Neural progenitor cell (in vitro differentiated cells): ENCODE data around the gene FKBP9. TPM values are rescaled to one million over a fixed set of nuclear protein-coding genes. Genes with fewer than 3 reads are reported as not detected.

Experiments used
- DNase-seq: peaks from one replicate; pipeline ENCODE4 v3.0.0-alpha.2; 2016; ENCODE audit warnings: low spot score
- H2AFZ ChIP-seq: fragments of 200-600 bp; sonication (generic); replicated peaks from 2 replicates; pipeline ENCODE4 v1.6.1; 2016; ENCODE audit warnings: antibody characterized with exemption
- H3F3A ChIP-seq: fragments of 200-600 bp; sonication (generic); 2 replicates; pipeline ENCODE4 v1.6.1; 2016; ENCODE audit warnings: antibody characterized with exemption, low read depth
- H3K27ac ChIP-seq: fragments of 200-600 bp; sonication (generic); 2 replicates; pipeline ENCODE4 v1.5.1; 2016; ENCODE audit warnings: mild to moderate bottlenecking
- H3K27me3 ChIP-seq: fragments of 200-600 bp; sonication (generic); 2 replicates; pipeline ENCODE4 v1.6.1; 2016; ENCODE audit warnings: mild to moderate bottlenecking, moderate library complexity
- H3K36me3 ChIP-seq: fragments of 200-600 bp; sonication (generic); 2 replicates; pipeline ENCODE4 v1.5.1; 2016
- H3K4me1 ChIP-seq: fragments of 200-600 bp; sonication (generic); 2 replicates; pipeline ENCODE4 v1.6.1; 2016; ENCODE audit warnings: mixed run types
- H3K4me2 ChIP-seq: fragments of 200-600 bp; sonication (generic); 2 replicates; pipeline ENCODE4 v1.6.1; 2016
- H3K4me3 ChIP-seq: fragments of 200-600 bp; sonication (generic); 2 replicates; pipeline ENCODE4 v1.5.1; 2016
- H3K79me2 ChIP-seq: fragments of 200-600 bp; sonication (generic); 2 replicates; pipeline ENCODE4 v1.6.1; 2016; ENCODE audit warnings: low read depth
- H3K9ac ChIP-seq: fragments of 200-600 bp; sonication (generic); 2 replicates; pipeline ENCODE4 v1.6.1; 2016
- H3K9me3 ChIP-seq: fragments of 200-600 bp; sonication (generic); 2 replicates; pipeline ENCODE4 v1.5.1; 2016; ENCODE audit warnings: low read depth
- H4K20me1 ChIP-seq: fragments of 200-600 bp; sonication (generic); 2 replicates; pipeline ENCODE4 v1.6.1; 2016; ENCODE audit warnings: low read depth
- H3K27ac Mint-ChIP-seq: 3 replicates; pipeline ENCODE4 v1.8.0; 2021; ENCODE audit warnings: mixed read lengths
- H3K27me3 Mint-ChIP-seq: 2 replicates; pipeline ENCODE4 v1.8.0; 2022; ENCODE audit warnings: low read depth, mild to moderate bottlenecking, inconsistent platforms, moderate library complexity, mixed read lengths; ENCODE audit not compliant: insufficient read depth
- H3K36me3 Mint-ChIP-seq: 3 replicates; pipeline ENCODE4 v1.8.0; 2021; ENCODE audit warnings: mixed read lengths
- H3K4me1 Mint-ChIP-seq: 3 replicates; pipeline ENCODE4 v1.8.0; 2021; ENCODE audit warnings: mixed read lengths
- H3K4me3 Mint-ChIP-seq: 3 replicates; pipeline ENCODE4 v1.8.0; 2021; ENCODE audit warnings: mild to moderate bottlenecking, moderate library complexity, mixed read lengths
- H3K9me3 Mint-ChIP-seq: 3 replicates; pipeline ENCODE4 v1.8.0; 2020; ENCODE audit warnings: mixed read lengths
- EZH2 ChIP-seq: fragments of 200-600 bp; sonication (generic); IDR thresholded peaks from 2 replicates; pipeline ENCODE4 v1.6.1; 2017; ENCODE audit warnings: antibody characterized with exemption, mild to moderate bottlenecking, moderate library complexity
- EZH2phosphoT487 ChIP-seq: fragments of 200-600 bp; sonication (generic); IDR thresholded peaks from 2 replicates; pipeline ENCODE4 v1.6.1; 2017; ENCODE audit warnings: antibody characterized with exemption
- total RNA-seq: library from RNA; depleted of rRNA; stranded (reverse); fragments of >200 nt; gene quantifications from 2 replicates; pipeline ENCODE4 v1.2.3, GENCODE V29; 2015; ENCODE audit warnings: low replicate concordance
- TF ChIP-seq, protein P1 (sequence below): fragments of 200-600 bp; sonication (generic); IDR thresholded peaks from 2 replicates; pipeline ENCODE4 v1.5.1; 2017; ENCODE audit warnings: antibody characterized with exemption, mild to moderate bottlenecking

Gene FKBP9
- total RNA-seq, 1 donor from 2014 or later: 24.4 TPM

DNA sequence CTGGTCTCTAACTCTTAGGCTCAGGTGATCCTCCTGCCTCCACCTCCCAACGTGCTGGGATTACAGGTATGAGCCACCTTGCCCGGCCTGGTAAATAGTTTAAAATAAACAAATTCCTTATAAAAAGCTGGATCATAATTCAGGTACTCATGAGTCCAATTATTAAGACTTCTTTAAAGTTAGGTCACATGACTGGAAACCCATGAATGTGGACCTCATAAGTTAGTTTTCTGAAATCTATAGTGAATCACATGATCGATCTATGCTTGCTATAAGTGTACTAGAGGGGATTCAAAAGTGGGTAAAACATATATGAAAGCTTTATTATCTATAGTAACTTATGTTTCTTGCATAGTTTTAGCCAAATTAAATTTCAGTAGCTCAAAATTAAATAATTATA lies 91.0 kb downstream of the FKBP9 start:
- Mint-ChIP-seq H3K4me3 (no peak overlapping the region), H3K27ac (no peak overlapping the region), H3K9me3 (no peaks in the 10 kb centered on the region), H3K36me3 (peaks cover 7% of the 10 kb centered on the region), H3K27me3 (peaks cover 3% of the 10 kb centered on the region), H3K4me1 (peaks cover 6% of the 10 kb centered on the region)
- Histone ChIP-seq H3F3A (peaks cover 3% of the 10 kb centered on the region), H2AFZ (no peak overlapping the region), H4K20me1 (peaks cover 41% of the 10 kb centered on the region), H3K9me3 (no peaks in the 10 kb centered on the region), H3K79me2 (peaks cover 98% of the 10 kb centered on the region), H3K9ac (no peak overlapping the region), H3K27me3 (no peaks in the 10 kb centered on the region), H3K4me1 (no peaks in the 10 kb centered on the region), H3K4me2 (no peak overlapping the region), H3K36me3 (no peaks in the 10 kb centered on the region), H3K27ac (no peak overlapping the region), H3K4me3 (no peak overlapping the region)
- no peak for DNase-seq
- no peak for TF ChIP-seq EZH2phosphoT487
- TF ChIP-seq, protein P1, sequence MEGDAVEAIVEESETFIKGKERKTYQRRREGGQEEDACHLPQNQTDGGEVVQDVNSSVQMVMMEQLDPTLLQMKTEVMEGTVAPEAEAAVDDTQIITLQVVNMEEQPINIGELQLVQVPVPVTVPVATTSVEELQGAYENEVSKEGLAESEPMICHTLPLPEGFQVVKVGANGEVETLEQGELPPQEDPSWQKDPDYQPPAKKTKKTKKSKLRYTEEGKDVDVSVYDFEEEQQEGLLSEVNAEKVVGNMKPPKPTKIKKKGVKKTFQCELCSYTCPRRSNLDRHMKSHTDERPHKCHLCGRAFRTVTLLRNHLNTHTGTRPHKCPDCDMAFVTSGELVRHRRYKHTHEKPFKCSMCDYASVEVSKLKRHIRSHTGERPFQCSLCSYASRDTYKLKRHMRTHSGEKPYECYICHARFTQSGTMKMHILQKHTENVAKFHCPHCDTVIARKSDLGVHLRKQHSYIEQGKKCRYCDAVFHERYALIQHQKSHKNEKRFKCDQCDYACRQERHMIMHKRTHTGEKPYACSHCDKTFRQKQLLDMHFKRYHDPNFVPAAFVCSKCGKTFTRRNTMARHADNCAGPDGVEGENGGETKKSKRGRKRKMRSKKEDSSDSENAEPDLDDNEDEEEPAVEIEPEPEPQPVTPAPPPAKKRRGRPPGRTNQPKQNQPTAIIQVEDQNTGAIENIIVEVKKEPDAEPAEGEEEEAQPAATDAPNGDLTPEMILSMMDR: no peak
- no peak for TF ChIP-seq EZH2

DNA sequence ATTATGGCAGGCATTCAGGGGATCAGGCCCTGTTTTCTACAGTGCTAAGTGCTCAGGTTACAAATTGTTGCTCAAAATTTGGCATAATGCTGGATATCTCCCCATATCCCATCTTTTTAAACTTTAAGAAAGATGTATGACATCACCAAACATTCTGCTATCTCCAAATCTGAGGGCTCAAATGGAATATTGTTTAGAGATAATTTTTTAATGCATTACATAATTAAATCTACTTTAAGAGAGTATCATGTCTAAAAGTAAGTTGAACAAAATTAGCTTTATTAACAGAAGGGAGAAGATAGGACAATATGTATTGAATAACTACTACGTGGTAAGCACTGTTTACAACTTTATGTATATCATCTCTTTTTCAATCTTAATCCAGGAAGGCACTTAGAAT lies 91.5 kb downstream of the FKBP9 start:
- no peak for DNase-seq
- no peak overlapping the region for H3K27ac Mint-ChIP-seq
- H3K27me3 ChIP-seq: no peaks in the 10 kb centered on the region
- H4K20me1 ChIP-seq: peaks cover 36% of the 10 kb centered on the region
- peaks cover 3% of the 10 kb centered on the region for H3K4me1 Mint-ChIP-seq
- H3F3A ChIP-seq: peaks cover 3% of the 10 kb centered on the region
- H2AFZ ChIP-seq: no peak overlapping the region
- H3K9me3 Mint-ChIP-seq: no peaks in the 10 kb centered on the region
- H3K9me3 ChIP-seq: no peaks in the 10 kb centered on the region
- no peak overlapping the region for H3K4me2 ChIP-seq
- no peak overlapping the region for H3K4me3 Mint-ChIP-seq
- no peaks in the 10 kb centered on the region for H3K27me3 Mint-ChIP-seq
- TF ChIP-seq, protein P1: no peak
- TF ChIP-seq EZH2 (no peak), EZH2phosphoT487 (no peak)
- H3K9ac ChIP-seq: no peak overlapping the region
- H3K27ac ChIP-seq: no peak overlapping the region
- H3K4me3 ChIP-seq: no peak overlapping the region
- no peaks in the 10 kb centered on the region for H3K36me3 ChIP-seq
- peaks cover 98% of the 10 kb centered on the region for H3K79me2 ChIP-seq
- peaks cover 5% of the 10 kb centered on the region for H3K36me3 Mint-ChIP-seq
- no peaks in the 10 kb centered on the region for H3K4me1 ChIP-seq

DNA sequence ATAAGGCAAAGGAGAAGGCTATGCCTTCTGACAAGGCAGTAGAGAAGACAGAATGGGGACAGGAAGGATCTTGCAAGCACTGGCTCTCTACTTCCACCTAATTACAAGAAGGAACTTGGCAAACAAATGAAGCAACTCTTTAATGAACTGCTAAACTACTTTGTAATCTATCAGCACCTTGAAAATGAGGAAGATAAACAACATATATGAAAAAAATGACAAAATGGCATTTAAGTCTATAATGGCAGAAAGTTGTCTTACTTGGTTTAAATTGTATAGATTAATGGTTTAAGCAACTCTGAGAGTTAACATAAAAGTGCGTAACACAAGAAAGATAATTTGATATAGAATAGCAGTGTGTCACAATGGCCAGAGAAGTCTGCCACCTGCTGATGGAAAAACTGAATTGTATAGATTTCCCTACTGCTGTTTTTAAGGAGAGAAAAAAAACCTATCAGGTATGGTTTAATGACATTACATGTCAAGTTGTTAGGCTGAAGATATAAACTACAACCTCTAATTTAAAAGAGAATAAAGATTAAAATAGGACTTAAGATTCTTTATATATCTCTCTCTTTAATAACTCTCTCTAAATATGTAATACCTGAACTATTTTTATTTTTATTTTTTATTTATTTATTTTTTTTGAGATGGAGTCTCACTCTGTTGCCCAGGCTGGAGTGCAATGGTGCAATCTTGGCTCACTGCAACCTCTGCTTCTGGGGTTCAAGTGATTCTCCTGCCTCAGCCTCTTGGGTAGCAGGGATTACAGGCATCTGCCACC lies 93.5 kb downstream of the FKBP9 start:
- H3K27ac ChIP-seq: no peak overlapping the region
- no peaks in the 10 kb centered on the region for H3K36me3 ChIP-seq
- TF ChIP-seq, protein P1: peak; percentile 65
- TF ChIP-seq EZH2: no peak
- no peaks in the 10 kb centered on the region for H3K27me3 ChIP-seq
- H2AFZ ChIP-seq: no peak overlapping the region
- peaks cover 8% of the 10 kb centered on the region for H3K36me3 Mint-ChIP-seq
- H3K9me3 Mint-ChIP-seq: no peaks in the 10 kb centered on the region
- H3K4me3 ChIP-seq: no peak overlapping the region
- H3K4me1 ChIP-seq: no peaks in the 10 kb centered on the region
- H3K9me3 ChIP-seq: no peaks in the 10 kb centered on the region
- peaks cover 3% of the 10 kb centered on the region for H3K4me1 Mint-ChIP-seq
- peaks cover 39% of the 10 kb centered on the region for H4K20me1 ChIP-seq
- no peak overlapping the region for H3K4me3 Mint-ChIP-seq
- H3F3A ChIP-seq: peaks cover 3% of the 10 kb centered on the region
- no peak overlapping the region for H3K9ac ChIP-seq
- peak; percentile 33 for DNase-seq
- H3K27me3 Mint-ChIP-seq: peaks cover 2% of the 10 kb centered on the region
- no peak overlapping the region for H3K27ac Mint-ChIP-seq
- no peak overlapping the region for H3K4me2 ChIP-seq
- peaks cover 99% of the 10 kb centered on the region for H3K79me2 ChIP-seq
